WTC11 (cell line): ENCODE measurements around the gene GSTM2. TPM values are rescaled to one million over a fixed set of nuclear protein-coding genes. Genes with fewer than 3 reads are reported as not detected.
A peak's percentile ranks its signal among the peaks of the same experiment; 100 is the strongest.

Source experiments
- ATAC-seq: fragments of 200-7000 bp; cut with Tn5 transposase; 2 replicates; pipeline ENCODE4 v1.10.0; 2021; ENCODE audit warnings: mild to moderate bottlenecking, moderate library complexity
- CTCF ChIA-PET: fragments of 300-600 bp; sonication (Branson Sonifier 250); formaldehyde crosslinking; loops from one replicate; lab custom pipeline; 2021; ENCODE audit warnings: antibody characterized with exemption; lab: Charles Lee
- POLR2A ChIA-PET: fragments of 350-600 bp; sonication (Branson Sonifier 250); formaldehyde crosslinking; loops from one replicate; lab custom pipeline; 2021; ENCODE audit warnings: antibody characterized with exemption; lab: Charles Lee
- DNase-seq: peaks from one replicate; pipeline ENCODE4 v3.0.0; 2021; ENCODE audit warnings: low spot score
- H3K27ac Mint-ChIP-seq: 2 replicates; pipeline ENCODE4 v1.8.0; 2021; ENCODE audit warnings: mixed read lengths
- H3K27me3 Mint-ChIP-seq: 2 replicates; pipeline ENCODE4 v1.8.0; 2021; ENCODE audit warnings: low read depth, mild to moderate bottlenecking, moderate library complexity, mixed read lengths
- H3K36me3 Mint-ChIP-seq: 2 replicates; pipeline ENCODE4 v1.8.0; 2021; ENCODE audit warnings: mixed read lengths
- H3K4me1 Mint-ChIP-seq: 2 replicates; pipeline ENCODE4 v1.8.0; 2022; ENCODE audit warnings: mixed read lengths
- H3K4me3 Mint-ChIP-seq: 2 replicates; pipeline ENCODE4 v1.8.0; 2021; ENCODE audit warnings: mild to moderate bottlenecking, moderate library complexity, mixed read lengths
- H3K9me3 Mint-ChIP-seq: 2 replicates; pipeline ENCODE4 v1.8.0; 2021; ENCODE audit warnings: mixed read lengths
- CDX4 ChIP-seq: fragments of 250-450 bp; sonication (Bioruptor Pico); IDR thresholded peaks from 2 replicates; pipeline ENCODE4 v1.9.0; 2021; ENCODE audit warnings: moderate library complexity, mild to moderate bottlenecking, inconsistent platforms, borderline replicate concordance
- EMX1 ChIP-seq: fragments of 250-450 bp; sonication (Bioruptor Pico); IDR thresholded peaks from 2 replicates; pipeline ENCODE4 v1.8.0; 2021; ENCODE audit warnings: mild to moderate bottlenecking
- JUN ChIP-seq: sonication (generic); formaldehyde crosslinking; IDR thresholded peaks from 2 replicates; pipeline ENCODE4 v1.8.0; 2023; ENCODE audit warnings: mild to moderate bottlenecking, missing genetic modification reagents
- OVOL2 ChIP-seq: fragments of 250-450 bp; sonication (Bioruptor Pico); IDR thresholded peaks from 2 replicates; pipeline ENCODE4 v1.9.0; 2021; ENCODE audit warnings: mild to moderate bottlenecking, borderline replicate concordance
- PREB ChIP-seq: sonication (generic); formaldehyde crosslinking; IDR thresholded peaks from 2 replicates; pipeline ENCODE4 v1.8.1; 2022; ENCODE audit warnings: mild to moderate bottlenecking, missing genetic modification reagents, moderate library complexity, borderline replicate concordance
- SMAD3 ChIP-seq: sonication (generic); formaldehyde crosslinking; IDR thresholded peaks from 2 replicates; pipeline ENCODE4 v1.8.0; 2022; ENCODE audit warnings: missing genetic modification reagents, mild to moderate bottlenecking, borderline replicate concordance
- ZNF317 ChIP-seq: sonication (generic); formaldehyde crosslinking; IDR thresholded peaks from 2 replicates; pipeline ENCODE4 v1.8.1; 2023; ENCODE audit warnings: low read depth, mild to moderate bottlenecking, moderate library complexity, missing genetic modification reagents, borderline replicate concordance
- ZNF532 ChIP-seq: fragments of 250-450 bp; sonication (Bioruptor Pico); IDR thresholded peaks from 2 replicates; pipeline ENCODE4 v1.9.0; 2021; ENCODE audit warnings: mild to moderate bottlenecking, borderline replicate concordance
- total RNA-seq: library from RNA; stranded (reverse); gene quantifications from 3 replicates; pipeline ENCODE4 v1.2.3, GENCODE V29; 2021
- TF ChIP-seq, protein P1 (sequence below): sonication (generic); formaldehyde crosslinking; IDR thresholded peaks from 2 replicates; pipeline ENCODE4 v1.8.1; 2023; ENCODE audit warnings: mild to moderate bottlenecking, missing genetic modification reagents
- TF ChIP-seq, protein P2 (sequence below): sonication (generic); formaldehyde crosslinking; IDR thresholded peaks from 2 replicates; pipeline ENCODE4 v1.8.1; 2022; ENCODE audit warnings: missing genetic modification reagents, borderline replicate concordance
- TF ChIP-seq, protein P3 (sequence below): fragments of 250-450 bp; sonication (Bioruptor Pico); conservative IDR thresholded peaks from 2 replicates; pipeline ENCODE4 v1.9.0; 2021; ENCODE audit warnings: mild to moderate bottlenecking

Gene GSTM2
- total RNA-seq, 1 experiment from 2014 or later = 12.9 TPM

- TF ChIP-seq, protein P1, sequence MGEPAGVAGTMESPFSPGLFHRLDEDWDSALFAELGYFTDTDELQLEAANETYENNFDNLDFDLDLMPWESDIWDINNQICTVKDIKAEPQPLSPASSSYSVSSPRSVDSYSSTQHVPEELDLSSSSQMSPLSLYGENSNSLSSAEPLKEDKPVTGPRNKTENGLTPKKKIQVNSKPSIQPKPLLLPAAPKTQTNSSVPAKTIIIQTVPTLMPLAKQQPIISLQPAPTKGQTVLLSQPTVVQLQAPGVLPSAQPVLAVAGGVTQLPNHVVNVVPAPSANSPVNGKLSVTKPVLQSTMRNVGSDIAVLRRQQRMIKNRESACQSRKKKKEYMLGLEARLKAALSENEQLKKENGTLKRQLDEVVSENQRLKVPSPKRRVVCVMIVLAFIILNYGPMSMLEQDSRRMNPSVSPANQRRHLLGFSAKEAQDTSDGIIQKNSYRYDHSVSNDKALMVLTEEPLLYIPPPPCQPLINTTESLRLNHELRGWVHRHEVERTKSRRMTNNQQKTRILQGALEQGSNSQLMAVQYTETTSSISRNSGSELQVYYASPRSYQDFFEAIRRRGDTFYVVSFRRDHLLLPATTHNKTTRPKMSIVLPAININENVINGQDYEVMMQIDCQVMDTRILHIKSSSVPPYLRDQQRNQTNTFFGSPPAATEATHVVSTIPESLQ = no peak
- TF ChIP-seq ZNF532 (CRISPR knock-in tag) = no peak
Observed at GRCh38 chr1:109628540-109629321, 39.1 kb upstream of the GSTM2 start (continued).

- ChIA-PET CTCF (interaction anchor here (0.5 to 4.6 kb wide), 28 partner anchors 7 to 405 kb away, joined by 3 to 100 read pairs (median 8); partner anchors contain the start of genes AHCYL1, AMPD2, GNAI3 and GNAT2), POLR2A (no interaction called here)
- Mint-ChIP-seq H3K36me3 (peaks cover 30% of the 10 kb centered on the region), H3K27me3 (no peaks in the 10 kb centered on the region), H3K4me1 (peaks cover 10% of the 10 kb centered on the region), H3K27ac (0 out of 2 replicates have a peak overlapping the region, but pooled peaks have one; percentile 57), H3K4me3 (no peak overlapping the region), H3K9me3 (no peaks in the 10 kb centered on the region)
- ATAC-seq = no peak
- no peak for DNase-seq
- TF ChIP-seq EMX1 (CRISPR knock-in tag) (no peak), PREB (CRISPR knock-in tag) (no peak), ZNF532 (CRISPR knock-in tag) (no peak), CDX4 (CRISPR knock-in tag) (no peak), OVOL2 (CRISPR knock-in tag) (no peak), JUN (no peak), SMAD3 (CRISPR knock-in tag) (no peak), ZNF317 (CRISPR knock-in tag) (no peak)
- TF ChIP-seq, protein P2, sequence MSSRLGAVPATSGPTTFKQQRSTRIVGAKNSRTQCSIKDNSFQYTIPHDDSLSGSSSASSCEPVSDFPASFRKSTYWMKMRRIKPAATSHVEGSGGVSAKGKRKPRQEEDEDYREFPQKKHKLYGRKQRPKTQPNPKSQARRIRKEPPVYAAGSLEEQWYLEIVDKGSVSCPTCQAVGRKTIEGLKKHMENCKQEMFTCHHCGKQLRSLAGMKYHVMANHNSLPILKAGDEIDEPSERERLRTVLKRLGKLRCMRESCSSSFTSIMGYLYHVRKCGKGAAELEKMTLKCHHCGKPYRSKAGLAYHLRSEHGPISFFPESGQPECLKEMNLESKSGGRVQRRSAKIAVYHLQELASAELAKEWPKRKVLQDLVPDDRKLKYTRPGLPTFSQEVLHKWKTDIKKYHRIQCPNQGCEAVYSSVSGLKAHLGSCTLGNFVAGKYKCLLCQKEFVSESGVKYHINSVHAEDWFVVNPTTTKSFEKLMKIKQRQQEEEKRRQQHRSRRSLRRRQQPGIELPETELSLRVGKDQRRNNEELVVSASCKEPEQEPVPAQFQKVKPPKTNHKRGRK (CRISPR knock-in tag) = no peak
- TF ChIP-seq, protein P3, sequence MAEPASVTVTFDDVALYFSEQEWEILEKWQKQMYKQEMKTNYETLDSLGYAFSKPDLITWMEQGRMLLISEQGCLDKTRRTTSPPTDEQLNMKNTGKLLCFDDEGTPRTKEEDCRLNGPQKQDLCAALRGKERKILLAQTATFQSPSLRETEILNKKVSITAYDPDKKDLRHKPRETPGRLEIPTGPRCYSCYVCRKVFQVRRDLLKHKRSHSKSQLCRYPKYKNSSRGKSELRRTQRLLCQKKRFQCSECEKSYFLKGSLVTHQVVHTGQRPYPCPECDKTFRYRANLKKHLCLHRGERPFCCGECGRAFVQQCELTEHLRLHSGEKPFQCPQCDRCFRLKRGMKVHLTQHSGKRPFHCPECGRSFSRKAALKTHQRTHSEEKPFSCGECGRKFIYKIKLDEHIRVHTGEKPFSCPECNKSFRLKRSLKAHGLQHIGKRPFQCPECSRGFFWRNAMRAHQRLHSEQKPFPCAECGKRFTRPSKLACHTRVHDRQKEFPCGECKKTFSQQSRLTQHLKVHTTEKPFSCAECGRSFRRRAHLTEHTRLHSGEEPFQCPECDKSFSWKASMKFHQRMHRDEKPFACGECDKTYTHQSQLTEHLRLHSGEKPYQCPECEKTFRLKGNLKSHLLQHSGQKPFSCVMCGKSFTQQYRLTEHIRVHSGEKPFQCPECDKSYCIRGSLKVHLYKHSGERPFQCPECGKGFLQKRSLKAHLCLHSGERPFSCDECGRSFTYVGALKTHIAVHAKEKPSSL (CRISPR knock-in tag) = no peak
Observed at GRCh38 chr1:109629372-109630030, 38.4 kb upstream of the GSTM2 start.
